Midbrain (tissue), 1 donor: ENCODE results near the gene CATSPERD.
"Not testable (repeated sequence)": the region's sequence is repeated elsewhere in the genome, so short reads cannot be mapped to it uniquely, and the experiment has no call there.

ENCODE experiments used
- DNase-seq: peaks from one replicate; lab custom pipeline; 2025; lab: John Stamatoyannopoulos, UW

CATSPERD gene

GRCh38 chr19:5697022-5697889 is 23.2 kb upstream of the CATSPERD start:
- DNase-seq: no peak

- no peak for DNase-seq
Measured at GRCh38 chr19:5697890-5698634, 22.4 kb upstream of the CATSPERD start.

- DNase-seq: no peak
Measured at GRCh38 chr19:5698635-5699422, 21.6 kb upstream of the CATSPERD start.

- no peak for DNase-seq
Measured at GRCh38 chr19:5700455-5701092, 19.9 kb upstream of the CATSPERD start.

GRCh38 chr19:5702053-5702410 is 18.4 kb upstream of the CATSPERD start:
- not testable (repeated sequence) for DNase-seq

GRCh38 chr19:5703819-5704818 is 16.3 kb upstream of the CATSPERD start:
- no peak for DNase-seq

- DNase-seq: no peak
Measured at GRCh38 chr19:5705552-5705951, 14.9 kb upstream of the CATSPERD start.

- DNase-seq: no peak
Measured at GRCh38 chr19:5706876-5707573, 13.4 kb upstream of the CATSPERD start.

GRCh38 chr19:5707576-5708575 is 12.6 kb upstream of the CATSPERD start:
- DNase-seq: no peak

- DNase-seq: no peak
Measured at GRCh38 chr19:5711025-5711424, 9.4 kb upstream of the CATSPERD start.

- no peak for DNase-seq
Measured at GRCh38 chr19:5711713-5712161, 8.7 kb upstream of the CATSPERD start.

- no peak for DNase-seq
Measured at GRCh38 chr19:5713228-5713627, 7.2 kb upstream of the CATSPERD start.

GRCh38 chr19:5714816-5715215 is 5.6 kb upstream of the CATSPERD start:
- no peak for DNase-seq

GRCh38 chr19:5717215-5717935 is 3.1 kb upstream of the CATSPERD start:
- no peak for DNase-seq

GRCh38 chr19:5718037-5718578 is 2.3 kb upstream of the CATSPERD start:
- no peak for DNase-seq

GRCh38 chr19:5718579-5719273 is 1.7 kb upstream of the CATSPERD start:
- no peak for DNase-seq
